Ishikawa (cell line): ENCODE results near the gene MYBPHL.

ENCODE experiments used
- CEBPB ChIP-seq: IDR thresholded peaks from 2 replicates; pipeline ENCODE4 v1.6.1; 2012
- CREB1 ChIP-seq: IDR thresholded peaks from 2 replicates; pipeline ENCODE4 v1.6.1; 2012; ENCODE audit warnings: low read depth
- EGR1 ChIP-seq: IDR thresholded peaks from 2 replicates; pipeline ENCODE4 v1.6.1; 2012
- EP300 ChIP-seq: IDR thresholded peaks from 2 replicates; pipeline ENCODE4 v1.6.1; 2012; ENCODE audit warnings: borderline replicate concordance
- FOXM1 ChIP-seq: IDR thresholded peaks from 2 replicates; pipeline ENCODE4 v1.6.1; 2012; ENCODE audit warnings: low read depth, borderline replicate concordance
- NFIC ChIP-seq: IDR thresholded peaks from 2 replicates; pipeline ENCODE4 v1.6.1; 2012
- RAD21 ChIP-seq: IDR thresholded peaks from 2 replicates; pipeline ENCODE4 v1.6.1; 2012; ENCODE audit warnings: low read depth
- TAF1 ChIP-seq: IDR thresholded peaks from 2 replicates; pipeline ENCODE4 v1.6.1; 2012; ENCODE audit warnings: low read depth, mild to moderate bottlenecking
- TCF12 ChIP-seq: IDR thresholded peaks from 2 replicates; pipeline ENCODE4 v1.6.1; 2012; ENCODE audit warnings: low read depth
- TEAD4 ChIP-seq: IDR thresholded peaks from 2 replicates; pipeline ENCODE4 v1.6.1; 2012
- YY1 ChIP-seq: IDR thresholded peaks from 2 replicates; pipeline ENCODE4 v1.6.1; 2012; ENCODE audit warnings: low read depth
- ZBTB7A ChIP-seq: IDR thresholded peaks from 2 replicates; pipeline ENCODE4 v1.6.1; 2012; ENCODE audit warnings: low read depth
- TF ChIP-seq, protein P1 (sequence below): IDR thresholded peaks from 2 replicates; pipeline ENCODE4 v1.6.1; 2012; ENCODE audit warnings: low read depth, mild to moderate bottlenecking
- TF ChIP-seq, protein P2 (sequence below): IDR thresholded peaks from 2 replicates; pipeline ENCODE4 v1.6.1; 2012
- TF ChIP-seq, protein P3 (sequence below): IDR thresholded peaks from 2 replicates; pipeline ENCODE4 v1.6.1; 2012

MYBPHL gene

DNA sequence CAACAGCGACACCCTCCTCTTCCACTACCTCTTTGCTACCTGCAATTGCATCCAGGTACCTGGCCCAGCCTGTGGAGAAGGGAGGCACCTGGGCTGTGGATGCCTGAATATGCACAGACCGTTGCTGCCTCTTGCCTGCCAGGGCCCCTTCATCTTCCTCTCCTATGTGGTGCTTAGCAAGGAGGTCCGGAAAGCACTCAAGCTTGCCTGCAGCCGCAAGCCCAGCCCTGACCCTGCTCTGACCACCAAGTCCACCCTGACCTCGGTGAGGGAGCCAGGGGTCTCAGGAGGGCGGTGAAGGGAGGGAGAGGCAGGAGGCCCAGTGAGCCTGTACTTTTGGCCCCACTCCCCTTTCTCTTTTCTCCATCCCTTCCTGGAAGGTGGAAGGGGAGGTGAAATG is 35.4 kb downstream of the MYBPHL start:
- TF ChIP-seq YY1, result no peak
- no peak for TF ChIP-seq EP300
- no peak for TF ChIP-seq NFIC
- no peak for TF ChIP-seq RAD21
- TF ChIP-seq TEAD4, result no peak
- no peak for TF ChIP-seq TCF12
- TF ChIP-seq EGR1, result no peak
- TF ChIP-seq ZBTB7A, result no peak
- no peak for TF ChIP-seq CEBPB
- TF ChIP-seq, protein P1, sequence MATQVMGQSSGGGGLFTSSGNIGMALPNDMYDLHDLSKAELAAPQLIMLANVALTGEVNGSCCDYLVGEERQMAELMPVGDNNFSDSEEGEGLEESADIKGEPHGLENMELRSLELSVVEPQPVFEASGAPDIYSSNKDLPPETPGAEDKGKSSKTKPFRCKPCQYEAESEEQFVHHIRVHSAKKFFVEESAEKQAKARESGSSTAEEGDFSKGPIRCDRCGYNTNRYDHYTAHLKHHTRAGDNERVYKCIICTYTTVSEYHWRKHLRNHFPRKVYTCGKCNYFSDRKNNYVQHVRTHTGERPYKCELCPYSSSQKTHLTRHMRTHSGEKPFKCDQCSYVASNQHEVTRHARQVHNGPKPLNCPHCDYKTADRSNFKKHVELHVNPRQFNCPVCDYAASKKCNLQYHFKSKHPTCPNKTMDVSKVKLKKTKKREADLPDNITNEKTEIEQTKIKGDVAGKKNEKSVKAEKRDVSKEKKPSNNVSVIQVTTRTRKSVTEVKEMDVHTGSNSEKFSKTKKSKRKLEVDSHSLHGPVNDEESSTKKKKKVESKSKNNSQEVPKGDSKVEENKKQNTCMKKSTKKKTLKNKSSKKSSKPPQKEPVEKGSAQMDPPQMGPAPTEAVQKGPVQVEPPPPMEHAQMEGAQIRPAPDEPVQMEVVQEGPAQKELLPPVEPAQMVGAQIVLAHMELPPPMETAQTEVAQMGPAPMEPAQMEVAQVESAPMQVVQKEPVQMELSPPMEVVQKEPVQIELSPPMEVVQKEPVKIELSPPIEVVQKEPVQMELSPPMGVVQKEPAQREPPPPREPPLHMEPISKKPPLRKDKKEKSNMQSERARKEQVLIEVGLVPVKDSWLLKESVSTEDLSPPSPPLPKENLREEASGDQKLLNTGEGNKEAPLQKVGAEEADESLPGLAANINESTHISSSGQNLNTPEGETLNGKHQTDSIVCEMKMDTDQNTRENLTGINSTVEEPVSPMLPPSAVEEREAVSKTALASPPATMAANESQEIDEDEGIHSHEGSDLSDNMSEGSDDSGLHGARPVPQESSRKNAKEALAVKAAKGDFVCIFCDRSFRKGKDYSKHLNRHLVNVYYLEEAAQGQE, result no peak
- TF ChIP-seq, protein P2, sequence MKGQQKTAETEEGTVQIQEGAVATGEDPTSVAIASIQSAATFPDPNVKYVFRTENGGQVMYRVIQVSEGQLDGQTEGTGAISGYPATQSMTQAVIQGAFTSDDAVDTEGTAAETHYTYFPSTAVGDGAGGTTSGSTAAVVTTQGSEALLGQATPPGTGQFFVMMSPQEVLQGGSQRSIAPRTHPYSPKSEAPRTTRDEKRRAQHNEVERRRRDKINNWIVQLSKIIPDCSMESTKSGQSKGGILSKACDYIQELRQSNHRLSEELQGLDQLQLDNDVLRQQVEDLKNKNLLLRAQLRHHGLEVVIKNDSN, result no peak
- no peak for TF ChIP-seq TAF1
- TF ChIP-seq FOXM1, result no peak
- TF ChIP-seq CREB1, result no peak
- TF ChIP-seq, protein P3, sequence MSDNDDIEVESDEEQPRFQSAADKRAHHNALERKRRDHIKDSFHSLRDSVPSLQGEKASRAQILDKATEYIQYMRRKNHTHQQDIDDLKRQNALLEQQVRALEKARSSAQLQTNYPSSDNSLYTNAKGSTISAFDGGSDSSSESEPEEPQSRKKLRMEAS, result no peak

DNA sequence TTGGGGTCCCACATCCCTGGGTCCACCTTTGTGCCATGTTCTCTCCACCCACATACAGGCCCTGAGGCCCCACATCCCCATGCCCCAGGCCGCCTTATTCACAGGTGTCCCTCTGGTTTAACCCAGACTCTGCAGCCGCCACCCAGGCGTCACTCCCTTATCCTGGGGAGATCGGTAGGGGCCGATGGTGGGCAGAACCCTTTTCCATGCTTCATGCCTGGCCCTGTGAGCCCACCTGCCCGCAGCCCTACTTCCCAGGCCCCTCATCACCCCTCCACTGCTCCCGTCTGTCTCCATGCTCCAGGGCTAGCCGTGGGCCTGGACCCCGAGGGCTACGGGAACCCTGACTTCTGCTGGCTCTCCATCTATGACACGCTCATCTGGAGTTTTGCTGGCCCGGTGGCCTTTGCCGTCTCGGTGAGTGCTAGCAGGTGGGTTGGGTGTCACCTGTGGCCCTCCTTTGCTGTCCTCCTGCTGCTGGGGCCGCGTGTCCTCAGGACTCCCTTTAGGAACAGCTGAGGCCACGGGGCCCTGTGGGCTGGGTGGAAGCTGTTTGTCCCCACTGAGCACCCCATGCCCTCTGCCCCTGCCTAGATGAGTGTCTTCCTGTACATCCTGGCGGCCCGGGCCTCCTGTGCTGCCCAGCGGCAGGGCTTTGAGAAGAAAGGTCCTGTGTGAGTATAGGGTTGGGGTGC is 36.0 kb downstream of the MYBPHL start:
- TF ChIP-seq RAD21 (no peak), EGR1 (no peak), TAF1 (no peak), TCF12 (no peak)
- TF ChIP-seq, protein P2, result no peak

DNA sequence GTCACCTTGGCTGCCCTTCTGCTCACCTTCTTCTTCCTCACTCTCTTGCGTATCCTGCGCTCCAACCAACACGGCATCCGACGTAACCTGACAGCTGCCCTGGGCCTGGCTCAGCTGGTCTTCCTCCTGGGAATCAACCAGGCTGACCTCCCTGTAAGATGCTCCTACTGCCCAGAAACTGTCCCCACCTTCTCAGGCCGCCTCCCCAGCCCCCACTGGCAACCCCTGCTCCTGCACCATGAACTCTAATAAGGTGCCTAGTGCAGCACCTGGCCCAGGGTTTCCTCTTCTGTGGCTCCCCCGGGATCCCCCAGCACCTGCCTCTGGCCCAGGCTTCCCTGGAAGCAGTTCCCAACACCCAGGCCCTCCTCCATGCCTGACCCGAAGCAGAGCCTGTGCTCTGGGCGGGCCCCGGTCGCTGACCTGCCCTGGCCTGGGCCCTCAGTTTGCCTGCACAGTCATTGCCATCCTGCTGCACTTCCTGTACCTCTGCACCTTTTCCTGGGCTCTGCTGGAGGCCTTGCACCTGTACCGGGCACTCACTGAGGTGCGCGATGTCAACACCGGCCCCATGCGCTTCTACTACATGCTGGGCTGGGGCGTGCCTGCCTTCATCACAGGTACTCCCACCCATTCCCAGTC is 36.7 kb downstream of the MYBPHL start:
- TF ChIP-seq, protein P1, result no peak
- no peak for TF ChIP-seq RAD21
- no peak for TF ChIP-seq YY1
- TF ChIP-seq NFIC, result no peak
- no peak for TF ChIP-seq CEBPB
- TF ChIP-seq TEAD4, result no peak
- no peak for TF ChIP-seq EGR1
- no peak for TF ChIP-seq EP300
- TF ChIP-seq CREB1, result no peak
- TF ChIP-seq FOXM1, result no peak
- no peak for TF ChIP-seq TCF12
- TF ChIP-seq, protein P2, result no peak
- TF ChIP-seq, protein P3, result no peak
- TF ChIP-seq TAF1, result no peak
- TF ChIP-seq ZBTB7A, result no peak

DNA sequence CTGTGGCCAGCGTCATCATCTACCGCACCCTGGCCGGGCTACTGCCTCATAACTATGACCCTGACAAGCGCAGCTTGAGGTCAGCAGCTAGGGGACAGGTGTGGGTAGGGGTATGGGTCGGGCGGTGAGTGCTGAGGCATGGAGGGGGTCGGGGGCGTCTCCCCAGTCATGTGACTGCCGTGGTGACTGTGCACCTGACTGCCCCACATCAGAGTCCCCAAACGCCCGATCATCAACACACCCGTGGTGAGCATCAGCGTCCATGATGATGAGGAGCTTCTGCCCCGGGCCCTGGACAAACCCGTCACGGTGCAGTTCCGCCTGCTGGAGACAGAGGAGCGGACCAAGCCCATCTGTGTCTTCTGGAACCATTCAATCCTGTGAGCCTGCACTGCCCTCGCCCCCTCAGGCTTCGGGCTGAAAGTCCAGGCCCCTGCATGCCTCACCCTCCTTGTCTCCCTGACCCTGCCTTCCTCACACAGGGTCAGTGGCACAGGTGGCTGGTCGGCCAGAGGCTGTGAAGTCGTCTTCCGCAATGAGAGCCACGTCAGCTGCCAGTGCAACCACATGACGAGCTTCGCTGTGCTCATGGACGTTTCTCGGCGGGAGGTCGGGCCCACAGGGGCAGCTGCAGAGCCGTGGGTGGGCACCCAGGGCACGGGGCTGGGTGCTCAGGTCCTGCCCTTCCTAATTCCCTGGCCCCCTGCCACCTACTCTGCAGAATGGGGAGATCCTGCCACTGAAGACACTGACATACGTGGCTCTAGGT is 37.4 kb downstream of the MYBPHL start:
- no peak for TF ChIP-seq TAF1
- no peak for TF ChIP-seq TCF12
- TF ChIP-seq, protein P3, result no peak
- TF ChIP-seq, protein P1, result no peak
- TF ChIP-seq RAD21, result no peak
- TF ChIP-seq, protein P2, result no peak
- no peak for TF ChIP-seq ZBTB7A
- TF ChIP-seq EGR1, result no peak
- no peak for TF ChIP-seq EP300
- TF ChIP-seq CEBPB, result no peak
- no peak for TF ChIP-seq TEAD4
